ENCODE results near the gene MGAT1.
A peak's percentile ranks its signal among the peaks of the same experiment; 100 is the strongest.

Gene MGAT1

GRCh38 chr5:180806351-180807011 is 3.9 kb upstream of the MGAT1 start:
- Histone ChIP-seq H3K4me3 (ENCODE audit: insufficient read depth, low read depth, low read length, poor library complexity, severe bottlenecking) (peak overlapping the region; percentile 33), H3K9me3 (ENCODE audit: control insufficient read depth, low read length) (no peaks in the 10 kb centered on the region), H3K4me1 (ENCODE audit: control insufficient read depth, insufficient read depth, low read length, poor library complexity, severe bottlenecking) (peaks cover 70% of the 10 kb centered on the region), H3K36me3 (ENCODE audit: control insufficient read depth, insufficient read depth, low read length) (no peaks in the 10 kb centered on the region), H3K27me3 (replicated peaks; ENCODE audit: control insufficient read depth, insufficient read depth, low read length, poor library complexity, severe bottlenecking) (no peaks in the 10 kb centered on the region), H3K27ac (ENCODE audit: insufficient read depth, low read length, poor library complexity, severe bottlenecking) (peak overlapping the region; percentile 95)
- no peak for DNase-seq

- Histone ChIP-seq H3K4me3 (ENCODE audit: insufficient read depth, low read depth, low read length, poor library complexity, severe bottlenecking) (peak overlapping the region; percentile 78), H3K4me1 (ENCODE audit: control insufficient read depth, insufficient read depth, low read length, poor library complexity, severe bottlenecking) (peaks cover 82% of the 10 kb centered on the region), H3K36me3 (ENCODE audit: control insufficient read depth, insufficient read depth, low read length) (peaks cover 14% of the 10 kb centered on the region), H3K27me3 (replicated peaks; ENCODE audit: control insufficient read depth, insufficient read depth, low read length, poor library complexity, severe bottlenecking) (no peaks in the 10 kb centered on the region), H3K27ac (ENCODE audit: insufficient read depth, low read length, poor library complexity, severe bottlenecking) (peak overlapping the region; percentile 92), H3K9me3 (ENCODE audit: control insufficient read depth, low read length) (no peaks in the 10 kb centered on the region)
- no peak for DNase-seq
Observed at GRCh38 chr5:180804129-180804618, 1.6 kb upstream of the MGAT1 start.

GRCh38 chr5:180803181-180804128 is 849 bp upstream of the MGAT1 start:
- H3K27me3 ChIP-seq (replicated peaks; ENCODE audit: control insufficient read depth, insufficient read depth, low read length, poor library complexity, severe bottlenecking), result no peaks in the 10 kb centered on the region
- peaks cover 15% of the 10 kb centered on the region for H3K36me3 ChIP-seq (ENCODE audit: control insufficient read depth, insufficient read depth, low read length)
- H3K9me3 ChIP-seq (ENCODE audit: control insufficient read depth, low read length), result no peaks in the 10 kb centered on the region
- peaks cover 82% of the 10 kb centered on the region for H3K4me1 ChIP-seq (ENCODE audit: control insufficient read depth, insufficient read depth, low read length, poor library complexity, severe bottlenecking)
- H3K27ac ChIP-seq (ENCODE audit: insufficient read depth, low read length, poor library complexity, severe bottlenecking), result peak overlapping the region; percentile 92
- H3K4me3 ChIP-seq (ENCODE audit: insufficient read depth, low read depth, low read length, poor library complexity, severe bottlenecking), result peak overlapping the region; percentile 78
- peak; percentile 74 to 78 (median 75) for DNase-seq

GRCh38 chr5:180801596-180802324 is 846 bp downstream of the MGAT1 start:
- Histone ChIP-seq H3K9me3 (ENCODE audit: control insufficient read depth, low read length) (no peaks in the 10 kb centered on the region), H3K27ac (ENCODE audit: insufficient read depth, low read length, poor library complexity, severe bottlenecking) (peak overlapping the region; percentile 92), H3K27me3 (replicated peaks; ENCODE audit: control insufficient read depth, insufficient read depth, low read length, poor library complexity, severe bottlenecking) (no peaks in the 10 kb centered on the region), H3K4me1 (ENCODE audit: control insufficient read depth, insufficient read depth, low read length, poor library complexity, severe bottlenecking) (peaks cover 81% of the 10 kb centered on the region), H3K36me3 (ENCODE audit: control insufficient read depth, insufficient read depth, low read length) (peaks cover 15% of the 10 kb centered on the region), H3K4me3 (ENCODE audit: insufficient read depth, low read depth, low read length, poor library complexity, severe bottlenecking) (peak overlapping the region; percentile 78)
- DNase-seq, result no peak

- Histone ChIP-seq H3K4me1 (ENCODE audit: control insufficient read depth, insufficient read depth, low read length, poor library complexity, severe bottlenecking) (peaks cover 75% of the 10 kb centered on the region), H3K9me3 (ENCODE audit: control insufficient read depth, low read length) (no peaks in the 10 kb centered on the region), H3K27ac (ENCODE audit: insufficient read depth, low read length, poor library complexity, severe bottlenecking) (peak overlapping the region; percentile 16), H3K36me3 (ENCODE audit: control insufficient read depth, insufficient read depth, low read length) (peaks cover 19% of the 10 kb centered on the region), H3K4me3 (ENCODE audit: insufficient read depth, low read depth, low read length, poor library complexity, severe bottlenecking) (no peak overlapping the region), H3K27me3 (replicated peaks; ENCODE audit: control insufficient read depth, insufficient read depth, low read length, poor library complexity, severe bottlenecking) (no peaks in the 10 kb centered on the region)
- DNase-seq, result no peak
Observed at GRCh38 chr5:180799902-180800801, 2.5 kb downstream of the MGAT1 start.

- no peak overlapping the region for H3K4me3 ChIP-seq (ENCODE audit: insufficient read depth, low read depth, low read length, poor library complexity, severe bottlenecking)
- DNase-seq, result no peak
- peaks cover 25% of the 10 kb centered on the region for H3K36me3 ChIP-seq (ENCODE audit: control insufficient read depth, insufficient read depth, low read length)
- H3K4me1 ChIP-seq (ENCODE audit: control insufficient read depth, insufficient read depth, low read length, poor library complexity, severe bottlenecking), result peaks cover 65% of the 10 kb centered on the region
- no peaks in the 10 kb centered on the region for H3K9me3 ChIP-seq (ENCODE audit: control insufficient read depth, low read length)
- H3K27ac ChIP-seq (ENCODE audit: insufficient read depth, low read length, poor library complexity, severe bottlenecking), result peak overlapping the region; percentile 15
- H3K27me3 ChIP-seq (replicated peaks; ENCODE audit: control insufficient read depth, insufficient read depth, low read length, poor library complexity, severe bottlenecking), result no peaks in the 10 kb centered on the region
Observed at GRCh38 chr5:180799194-180799593, 3.4 kb downstream of the MGAT1 start.

GRCh38 chr5:180798193-180798592 is 4.4 kb downstream of the MGAT1 start:
- no peaks in the 10 kb centered on the region for H3K9me3 ChIP-seq (ENCODE audit: control insufficient read depth, low read length)
- peak overlapping the region; percentile 3 for H3K27ac ChIP-seq (ENCODE audit: insufficient read depth, low read length, poor library complexity, severe bottlenecking)
- H3K27me3 ChIP-seq (replicated peaks; ENCODE audit: control insufficient read depth, insufficient read depth, low read length, poor library complexity, severe bottlenecking), result no peaks in the 10 kb centered on the region
- peaks cover 56% of the 10 kb centered on the region for H3K4me1 ChIP-seq (ENCODE audit: control insufficient read depth, insufficient read depth, low read length, poor library complexity, severe bottlenecking)
- no peak overlapping the region for H3K4me3 ChIP-seq (ENCODE audit: insufficient read depth, low read depth, low read length, poor library complexity, severe bottlenecking)
- no peak for DNase-seq
- peaks cover 32% of the 10 kb centered on the region for H3K36me3 ChIP-seq (ENCODE audit: control insufficient read depth, insufficient read depth, low read length)

- no peaks in the 10 kb centered on the region for H3K27me3 ChIP-seq (replicated peaks; ENCODE audit: control insufficient read depth, insufficient read depth, low read length, poor library complexity, severe bottlenecking)
- H3K4me1 ChIP-seq (ENCODE audit: control insufficient read depth, insufficient read depth, low read length, poor library complexity, severe bottlenecking), result peaks cover 53% of the 10 kb centered on the region
- no peak overlapping the region for H3K4me3 ChIP-seq (ENCODE audit: insufficient read depth, low read depth, low read length, poor library complexity, severe bottlenecking)
- no peak for DNase-seq
- peak overlapping the region; percentile 46 for H3K27ac ChIP-seq (ENCODE audit: insufficient read depth, low read length, poor library complexity, severe bottlenecking)
- H3K36me3 ChIP-seq (ENCODE audit: control insufficient read depth, insufficient read depth, low read length), result peaks cover 39% of the 10 kb centered on the region
- no peaks in the 10 kb centered on the region for H3K9me3 ChIP-seq (ENCODE audit: control insufficient read depth, low read length)
Observed at GRCh38 chr5:180797256-180798192, 5.1 kb downstream of the MGAT1 start.

All from effector memory CD4-positive, alpha-beta T cell (primary cell).